GM12891 (cell line): ENCODE data around the gene SCN9A.

ENCODE experiments used
- POLR2A ChIP-seq: IDR thresholded peaks from 2 replicates; pipeline ENCODE4 v1.6.1; 2011; ENCODE audit warnings: low read depth, low read length, control low read depth
- POLR2AphosphoS5 ChIP-seq: IDR thresholded peaks from 2 replicates; pipeline ENCODE4 v1.6.1; 2011; ENCODE audit warnings: low read depth, low read length, control low read depth

- no peak for TF ChIP-seq POLR2A
- no peak for TF ChIP-seq POLR2AphosphoS5
These were observed 182.3 kb downstream of the SCN9A start for GRCh38 chr2:166193407-166193806.
